NCI-H1436 (cell line): ENCODE data around the gene FHOD3.

Experiments used
- DNase-seq: peaks from one replicate; lab custom pipeline; 2025; lab: John Stamatoyannopoulos, UW

The FHOD3 gene

GRCh38 chr18:36297417-36298125, at the start of gene FHOD3:
FHOD3 (plus strand) TSS chr18:36297713; CDS start chr18:36297836, 123 bp downstream.
- DNase-seq: peak; percentile 24

- DNase-seq: no peak
These were observed 48.1 kb upstream of the FHOD3 start for GRCh38 chr18:36249392-36249791.

DNA sequence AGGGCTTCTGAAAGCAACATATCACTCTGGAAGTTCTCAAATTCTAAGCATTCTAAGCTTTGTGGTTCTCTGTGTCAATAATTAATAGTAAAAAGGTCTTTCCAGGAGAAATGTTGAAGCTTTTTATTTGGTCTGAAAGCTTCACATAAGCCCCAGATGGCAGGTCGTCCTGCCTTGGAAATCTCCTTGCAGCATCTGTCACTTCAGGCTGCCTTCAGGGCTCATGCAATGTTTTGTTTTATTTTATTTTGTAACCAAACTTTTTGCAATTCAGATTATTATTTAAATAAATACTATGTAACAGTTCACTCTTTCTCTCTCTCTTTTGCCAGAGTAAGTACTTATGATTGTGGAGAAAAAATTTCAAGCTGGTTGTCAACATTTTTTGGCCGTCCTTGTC, 46.7 kb upstream of the FHOD3 start:
- DNase-seq: no peak

- DNase-seq: no peak
These were observed 42.3 kb upstream of the FHOD3 start for GRCh38 chr18:36255072-36255698.

DNA sequence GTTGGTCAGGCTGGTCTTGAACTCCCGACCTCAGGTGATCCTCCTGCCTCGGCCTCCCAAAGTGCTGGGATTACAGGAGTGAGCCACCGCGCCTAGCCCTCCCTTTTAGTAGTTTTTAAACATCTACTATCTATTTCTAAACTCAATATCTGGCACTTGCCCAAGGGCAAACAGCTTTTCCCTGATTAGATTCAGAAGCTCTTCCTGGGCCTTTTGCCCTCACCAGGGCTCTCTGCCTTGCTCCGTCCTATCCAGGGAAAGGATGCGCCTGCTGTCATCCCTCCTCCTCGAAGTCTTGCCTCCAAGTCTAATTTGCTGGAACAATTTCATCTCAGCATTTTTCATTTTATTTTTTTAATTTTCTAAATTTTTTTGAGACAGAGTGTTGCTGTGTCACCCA, 41.4 kb upstream of the FHOD3 start:
- DNase-seq: no peak

DNA sequence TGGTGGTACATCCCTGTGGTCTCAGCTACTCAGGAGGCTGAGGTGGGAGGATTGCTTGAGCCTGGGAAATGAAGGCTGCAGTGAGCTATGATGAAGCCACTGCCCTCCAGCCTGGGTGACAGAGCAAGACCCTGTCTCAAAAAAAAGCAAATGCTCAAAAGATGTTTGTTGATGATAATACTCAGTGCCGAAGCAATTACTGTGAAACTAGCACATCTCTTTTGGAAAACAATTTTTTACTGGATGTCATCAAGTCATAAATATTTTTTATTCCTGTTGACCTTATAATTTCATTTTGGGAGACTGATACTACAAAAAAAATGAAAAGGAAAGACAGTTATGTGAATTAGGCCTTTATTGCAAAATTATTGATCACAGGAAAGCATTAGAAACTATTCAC, 34.5 kb upstream of the FHOD3 start:
- DNase-seq: no peak

DNA sequence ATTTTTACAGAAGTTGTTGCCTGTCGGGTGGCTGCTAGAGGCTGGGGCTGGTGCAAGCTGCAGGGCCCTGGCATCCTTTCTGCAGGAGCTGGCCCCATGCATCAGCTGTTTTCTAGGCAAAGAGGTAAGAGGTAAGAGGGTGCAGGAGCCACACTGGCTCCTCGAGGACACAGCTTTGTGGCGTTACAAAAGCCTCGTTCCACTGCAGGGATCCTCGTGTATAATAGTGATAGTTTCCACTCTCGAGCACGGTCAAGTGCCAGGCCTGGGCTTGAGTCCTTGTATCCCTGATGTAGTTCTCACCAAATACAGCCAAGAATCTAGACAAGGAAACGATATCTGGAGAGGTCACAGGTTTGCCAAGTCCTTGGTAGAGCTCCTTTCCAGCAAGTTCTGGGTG, 33.2 kb upstream of the FHOD3 start:
- DNase-seq: no peak

DNA sequence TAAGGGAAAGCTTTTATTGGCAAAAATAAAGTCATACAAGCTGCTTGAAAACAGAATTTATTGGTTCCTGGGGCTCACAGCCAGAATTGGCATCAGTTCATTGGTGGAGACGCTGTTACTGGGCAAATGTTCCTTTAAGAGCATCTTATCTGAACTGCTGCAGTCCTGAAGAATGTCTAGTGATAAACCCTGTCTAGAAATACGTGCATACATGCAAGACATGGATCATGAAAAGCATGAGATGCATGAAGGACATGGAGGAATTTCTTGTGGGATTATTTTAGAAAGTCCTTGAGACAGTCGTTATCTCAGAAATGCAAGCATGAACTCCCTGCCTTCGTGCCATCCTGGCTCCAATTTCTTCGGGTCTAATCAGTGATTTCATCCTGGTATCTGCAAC, 32.5 kb upstream of the FHOD3 start:
- no peak for DNase-seq

DNA sequence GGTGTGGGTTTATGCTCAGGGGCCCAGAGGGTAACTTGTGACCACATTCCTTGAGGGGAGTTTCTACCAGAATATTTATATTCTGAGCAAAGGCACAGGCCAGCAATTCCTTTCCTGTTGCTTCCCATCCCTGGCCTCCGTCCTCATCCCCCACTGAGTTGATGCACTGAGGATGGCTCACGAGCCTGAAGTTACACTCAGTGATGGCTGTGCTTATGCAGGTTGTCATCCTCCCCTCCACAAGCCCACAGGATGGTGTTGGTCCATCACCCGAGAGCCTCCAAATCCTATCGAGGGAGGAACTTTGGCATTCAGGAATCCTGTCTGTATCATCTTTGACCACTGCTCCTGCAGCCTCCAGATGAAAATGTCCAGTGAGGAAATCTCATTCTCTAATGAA, 28.4 kb upstream of the FHOD3 start:
- no peak for DNase-seq

- no peak for DNase-seq
These were observed 26.4 kb upstream of the FHOD3 start for GRCh38 chr18:36271153-36271552.

GRCh38 chr18:36273347-36273746, 24.2 kb upstream of the FHOD3 start:
- DNase-seq: no peak

DNA sequence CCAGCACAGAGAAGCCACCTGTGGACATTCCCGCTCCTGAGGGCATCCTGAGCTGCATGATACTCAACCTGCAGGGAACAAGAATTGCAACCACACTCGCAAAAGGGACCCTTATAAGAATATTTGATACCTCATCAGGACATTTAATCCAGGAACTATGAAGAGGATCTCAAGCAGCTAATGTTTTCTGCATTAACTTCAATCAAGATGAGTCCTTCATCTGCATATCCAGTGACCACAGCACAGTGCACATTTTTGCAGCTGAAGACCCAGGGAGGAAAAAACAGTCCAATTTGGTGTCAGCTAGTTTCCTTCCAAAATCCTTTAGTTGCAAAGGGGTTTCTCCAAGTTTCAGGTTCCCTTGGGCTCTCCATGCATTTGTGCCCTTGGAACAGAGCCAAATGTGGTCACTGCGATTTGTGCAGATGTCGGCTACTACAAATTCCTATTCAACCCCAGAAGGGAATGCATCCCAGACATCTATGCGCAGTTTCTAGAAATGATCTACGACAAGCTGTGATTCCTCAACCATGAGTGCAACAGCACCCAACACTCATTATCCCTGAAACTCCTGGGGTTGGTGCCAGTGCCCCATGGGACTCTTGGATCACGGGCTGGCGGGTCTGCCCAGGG, 23.3 kb upstream of the FHOD3 start:
- no peak for DNase-seq

GRCh38 chr18:36275561-36275960, 22.0 kb upstream of the FHOD3 start:
- no peak for DNase-seq

DNA sequence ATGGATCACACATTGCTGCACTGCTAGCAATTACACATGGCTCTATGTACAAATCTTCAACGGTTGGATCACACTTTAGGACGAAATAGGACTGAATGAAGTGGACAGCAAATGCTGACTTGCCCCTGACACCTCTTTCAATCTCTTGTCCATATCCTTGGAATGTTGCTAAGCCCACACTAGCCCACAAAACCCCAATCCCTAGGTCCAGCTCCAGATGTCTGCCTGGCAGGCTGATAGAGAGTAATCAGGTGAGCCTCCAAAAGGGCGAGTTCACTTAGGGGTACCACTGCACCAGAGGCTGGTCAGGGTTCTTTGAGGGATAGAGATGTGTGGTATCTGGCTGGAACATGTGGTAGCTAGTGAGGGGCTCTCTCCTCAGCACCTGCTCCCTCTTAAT, 18.5 kb upstream of the FHOD3 start:
- no peak for DNase-seq

- no peak for DNase-seq
These were observed 15.6 kb upstream of the FHOD3 start for GRCh38 chr18:36281936-36282335.

- no peak for DNase-seq
These were observed 14.1 kb upstream of the FHOD3 start for GRCh38 chr18:36283448-36283847.

- DNase-seq: no peak
These were observed 13.2 kb upstream of the FHOD3 start for GRCh38 chr18:36284268-36284667.

GRCh38 chr18:36284671-36285295, 12.7 kb upstream of the FHOD3 start:
- DNase-seq: peak; percentile 62

DNA sequence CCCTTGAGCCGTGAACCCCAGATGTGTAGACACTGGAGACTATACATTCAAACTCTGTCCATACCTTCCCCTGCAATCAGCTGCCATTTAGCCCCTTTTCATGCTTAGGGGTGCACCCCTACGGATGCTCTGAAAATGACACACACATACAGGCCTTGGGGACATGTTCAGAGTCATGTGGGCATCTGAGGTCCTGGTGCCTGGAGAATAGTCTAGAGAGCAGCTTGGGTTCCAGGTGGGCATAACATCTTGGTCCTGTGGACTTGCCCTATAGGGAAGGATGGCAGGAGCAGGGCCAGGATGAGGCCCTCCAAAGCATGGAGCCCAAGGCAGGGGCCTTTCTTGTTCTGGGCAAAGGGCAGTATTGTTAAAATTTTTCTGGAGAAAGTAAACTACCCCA, 9.9 kb upstream of the FHOD3 start:
- no peak for DNase-seq

DNA sequence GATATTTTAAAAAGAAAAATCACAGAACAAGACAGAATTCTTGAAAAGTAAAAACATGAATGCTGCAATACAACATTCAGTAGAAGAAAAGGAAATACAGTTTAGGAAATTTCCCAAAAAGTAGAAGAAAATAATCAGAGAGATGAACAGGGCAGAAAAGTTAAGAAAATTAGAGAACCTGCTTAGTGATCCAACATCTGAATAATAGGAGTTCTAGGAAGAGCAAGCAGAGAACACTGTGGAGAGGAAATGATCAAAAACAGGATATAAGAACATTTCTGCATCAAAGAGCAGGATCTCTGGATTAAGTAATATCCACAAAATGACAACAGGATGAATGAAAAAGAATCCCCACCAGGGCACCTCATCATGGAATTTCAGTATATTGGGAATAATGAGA, 8.8 kb upstream of the FHOD3 start:
- no peak for DNase-seq

- no peak for DNase-seq
These were observed 3.5 kb upstream of the FHOD3 start for GRCh38 chr18:36294031-36294430.

GRCh38 chr18:36295214-36295613, 2.3 kb upstream of the FHOD3 start:
- no peak for DNase-seq

DNA sequence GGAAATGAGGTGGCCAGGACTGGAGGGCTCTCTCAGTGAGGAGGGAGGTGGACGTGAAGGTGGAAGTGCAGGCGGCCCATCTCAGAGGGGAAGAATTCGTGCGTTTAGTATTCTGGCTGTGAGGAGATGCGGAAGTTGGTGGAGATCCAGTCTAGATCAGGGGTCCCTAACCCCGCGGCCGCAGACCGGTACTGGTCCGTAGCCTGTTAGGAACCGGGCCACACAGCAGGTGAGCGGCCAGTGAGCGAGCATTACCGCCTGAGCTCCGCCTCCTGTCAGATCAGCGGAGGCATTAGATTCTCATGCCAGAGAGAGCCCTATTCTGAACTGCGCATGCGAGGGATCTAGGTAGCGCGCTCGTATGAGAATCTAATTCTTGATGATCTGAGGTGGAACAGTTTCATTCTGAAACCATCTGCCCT, 1.6 kb upstream of the FHOD3 start:
- DNase-seq: no peak
